Gastroesophageal sphincter (tissue), 4 donors: Measurements from ENCODE around the gene NLRX1. TPM values are rescaled to one million over a fixed set of nuclear protein-coding genes. Genes with fewer than 3 reads are reported as not detected.
"Not testable (repeated sequence)": the region's sequence is repeated elsewhere in the genome, so short reads cannot be mapped to it uniquely, and the experiment has no call there.

Experiments
- ATAC-seq: fragments of 150-250 bp; one replicate; pipeline ENCODE4 v1.9.1; 2016; ENCODE audit warnings: mild to moderate bottlenecking, moderate library complexity
- H3K27ac ChIP-seq, 4 donors: fragments of 200-600 bp; sonication (generic) in 3 of 4; 1 replicate in 3 of 4; 2 replicates in 1 of 4; pipeline ENCODE4 v1.5.1; 2016 to 2019
- H3K27me3 ChIP-seq: fragments of 200-600 bp; sonication (generic); one replicate; pipeline ENCODE4 v1.5.1; 2019
- H3K36me3 ChIP-seq, 2 donors: fragments of 200-600 bp; sonication (generic); one replicate each; pipeline ENCODE4 v1.5.1; 2019; ENCODE audit warnings: control low read depth in 1 of 2
- H3K4me1 ChIP-seq, 3 donors: fragments of 200-600 bp; sonication (generic); 1 replicate in 2 of 3; 2 replicates in 1 of 3; pipeline ENCODE4 v1.5.1; 2016 to 2019; ENCODE audit warnings: control low read depth in 2 of 3
- H3K4me3 ChIP-seq, 2 donors: fragments of 200-600 bp; sonication (generic); one replicate each; pipeline ENCODE4 v1.5.1; 2019; ENCODE audit warnings: mild to moderate bottlenecking in 1 of 2, moderate library complexity in 1 of 2
- H3K9me3 ChIP-seq, 3 donors: fragments of 200-600 bp; sonication (generic); one replicate each; pipeline ENCODE4 v1.5.1; 2017 to 2019; ENCODE audit warnings: control low read depth in 2 of 3
- EP300 ChIP-seq: sonication (generic); formaldehyde crosslinking; IDR thresholded peaks from one replicate; pipeline ENCODE4 v1.6.1; 2017; ENCODE audit warnings: antibody characterized with exemption, mild to moderate bottlenecking
- POLR2A ChIP-seq, 2 donors: fragments of 450-650 bp; IDR thresholded peaks; one replicate each; pipeline ENCODE4 v1.6.1; 2017; ENCODE audit warnings: antibody characterized with exemption in 2 of 2, mild to moderate bottlenecking in 2 of 2, moderate library complexity in 1 of 2
- POLR2AphosphoS5 ChIP-seq: sonication (generic); formaldehyde crosslinking; IDR thresholded peaks from one replicate; pipeline ENCODE4 v1.6.1; 2017; ENCODE audit warnings: antibody characterized with exemption
- WGBS, 2 donors: methylation state at CpG; one replicate each; pipeline ENCODE4 v1.1.5; 2018; ENCODE audit warnings: low coverage in 1 of 2; 5-methylcytosine and 5-hydroxymethylcytosine counted together
- total RNA-seq, 4 donors: library from RNA; depleted of rRNA; stranded (reverse); fragments of >200 nt; gene quantifications; one replicate each; pipeline ENCODE4 v1.1.0, GENCODE V29; 2016
- TF ChIP-seq, protein P1 (sequence below), 4 experiments: fragments of 200-600 bp in 2 of 4; fragments of 450-650 bp in 2 of 4; sonication (generic) in 1 of 4; IDR thresholded peaks; one replicate each; pipeline ENCODE4 v1.5.1; 2017 to 2019; ENCODE audit warnings: antibody characterized with exemption in 4 of 4, mild to moderate bottlenecking in 2 of 4, moderate library complexity in 2 of 4

The NLRX1 gene
- total RNA-seq, 4 donors from 2014 or later: 12.1 to 41.4 (median 17.7) TPM

DNA sequence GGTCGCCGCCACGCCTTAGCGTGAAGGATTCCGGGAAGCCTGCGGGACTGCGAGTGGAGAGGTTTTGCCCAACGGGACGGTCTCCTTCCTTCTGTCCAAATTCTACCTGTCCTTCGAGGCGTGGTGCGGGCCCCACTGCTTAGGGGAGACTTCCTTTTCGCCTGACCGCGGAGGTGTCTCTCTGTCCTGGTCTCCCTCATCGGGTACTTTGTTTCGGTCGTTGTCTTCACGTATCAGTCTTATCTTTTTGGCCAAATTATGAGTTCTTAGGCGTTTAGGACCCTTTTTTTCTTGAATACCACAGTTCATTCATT lies 46.8 kb upstream of the NLRX1 start:
- TF ChIP-seq POLR2AphosphoS5 (no peak), POLR2A (IDR thresholded peaks at IDR 0.05) (no peak), EP300 (no peak)
- TF ChIP-seq, protein P1, sequence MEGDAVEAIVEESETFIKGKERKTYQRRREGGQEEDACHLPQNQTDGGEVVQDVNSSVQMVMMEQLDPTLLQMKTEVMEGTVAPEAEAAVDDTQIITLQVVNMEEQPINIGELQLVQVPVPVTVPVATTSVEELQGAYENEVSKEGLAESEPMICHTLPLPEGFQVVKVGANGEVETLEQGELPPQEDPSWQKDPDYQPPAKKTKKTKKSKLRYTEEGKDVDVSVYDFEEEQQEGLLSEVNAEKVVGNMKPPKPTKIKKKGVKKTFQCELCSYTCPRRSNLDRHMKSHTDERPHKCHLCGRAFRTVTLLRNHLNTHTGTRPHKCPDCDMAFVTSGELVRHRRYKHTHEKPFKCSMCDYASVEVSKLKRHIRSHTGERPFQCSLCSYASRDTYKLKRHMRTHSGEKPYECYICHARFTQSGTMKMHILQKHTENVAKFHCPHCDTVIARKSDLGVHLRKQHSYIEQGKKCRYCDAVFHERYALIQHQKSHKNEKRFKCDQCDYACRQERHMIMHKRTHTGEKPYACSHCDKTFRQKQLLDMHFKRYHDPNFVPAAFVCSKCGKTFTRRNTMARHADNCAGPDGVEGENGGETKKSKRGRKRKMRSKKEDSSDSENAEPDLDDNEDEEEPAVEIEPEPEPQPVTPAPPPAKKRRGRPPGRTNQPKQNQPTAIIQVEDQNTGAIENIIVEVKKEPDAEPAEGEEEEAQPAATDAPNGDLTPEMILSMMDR (IDR thresholded peaks at IDR 0.05): no peak
- H3K27ac ChIP-seq: peak overlapping the region; percentile 2 to 91 (median 86)
- H3K36me3 ChIP-seq: peaks cover 0 to 30% of the 10 kb centered on the region in 2 donors
- H3K4me1 ChIP-seq: peaks cover 2 to 45% (median 6%) of the 10 kb centered on the region in 3 donors
- H3K4me3 ChIP-seq: peak overlapping the region; percentile 43 to 78
- no peak for ATAC-seq
- H3K9me3 ChIP-seq: no peaks in the 10 kb centered on the region
- 0% methylated on average over 7 to 19 of the region's 20 CpGs for WGBS, 2 donors
- no peaks in the 10 kb centered on the region for H3K27me3 ChIP-seq

DNA sequence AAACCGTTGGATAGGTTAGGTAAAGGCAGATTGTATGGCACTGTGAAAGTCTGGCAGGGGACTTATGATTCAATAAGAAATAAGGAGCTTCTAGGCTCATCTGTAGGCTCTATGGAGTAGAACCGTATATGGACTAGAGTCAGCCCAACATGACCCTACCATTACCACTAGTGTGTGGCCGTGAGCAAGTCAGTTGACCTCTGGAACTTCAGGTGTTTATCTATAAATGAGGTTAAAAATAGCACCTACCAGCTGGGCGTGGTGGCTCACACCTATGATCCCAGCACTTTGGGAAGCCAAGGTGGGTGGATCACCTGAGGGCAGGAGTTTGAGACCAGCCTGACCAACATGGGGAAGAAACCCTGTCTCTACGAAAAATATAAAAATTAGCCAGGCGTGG lies 42.7 kb upstream of the NLRX1 start:
- TF ChIP-seq, protein P1 (IDR thresholded peaks at IDR 0.05): no peak
- TF ChIP-seq POLR2A (IDR thresholded peaks at IDR 0.05): no peak
- TF ChIP-seq POLR2AphosphoS5: no peak
- TF ChIP-seq EP300: no peak
- H3K9me3 ChIP-seq: no peaks in the 10 kb centered on the region
- no peak overlapping the region for H3K4me3 ChIP-seq
- no peaks in the 10 kb centered on the region for H3K27me3 ChIP-seq
- 79% methylated on average over 5 of the region's 6 CpGs for WGBS, 2 donors
- peaks cover 0 to 67% of the 10 kb centered on the region in 2 donors for H3K36me3 ChIP-seq
- H3K27ac ChIP-seq: no peak overlapping the region
- no peak for ATAC-seq
- peaks cover 2 to 44% (median 6%) of the 10 kb centered on the region in 3 donors for H3K4me1 ChIP-seq

DNA sequence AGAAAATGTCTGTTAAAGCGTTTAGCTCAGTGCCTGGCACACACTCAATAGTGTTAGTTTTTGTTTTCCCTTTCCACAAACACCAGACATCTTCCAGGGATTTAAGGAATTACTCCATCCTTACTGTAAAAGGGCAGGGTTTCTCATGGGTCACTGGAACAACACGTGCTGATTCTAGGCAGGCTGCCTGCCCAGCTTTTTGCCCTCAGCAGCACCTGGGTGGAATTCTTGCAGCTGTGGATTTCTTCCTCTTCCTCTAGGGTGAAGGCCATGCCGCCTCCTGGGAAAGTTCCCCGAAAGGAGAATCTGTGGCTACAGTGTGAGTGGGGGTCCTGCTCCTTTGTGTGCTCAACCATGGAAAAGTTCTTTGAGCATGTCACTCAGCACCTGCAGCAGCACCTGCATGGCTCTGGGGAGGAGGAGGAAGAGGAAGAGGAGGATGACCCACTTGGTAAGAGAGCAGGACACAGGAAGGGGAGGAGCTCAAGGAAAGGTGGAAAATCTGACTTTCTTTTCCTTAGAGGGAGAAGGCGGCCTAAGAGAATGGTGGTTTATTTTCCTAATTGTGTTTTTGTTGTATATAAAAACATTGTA lies 41.8 kb upstream of the NLRX1 start:
- peaks cover 2 to 42% (median 6%) of the 10 kb centered on the region in 3 donors for H3K4me1 ChIP-seq
- H3K9me3 ChIP-seq: no peaks in the 10 kb centered on the region
- no peak for ATAC-seq
- peak overlapping the region in 1 of 4 donors; percentile 10 for H3K27ac ChIP-seq
- no peaks in the 10 kb centered on the region for H3K27me3 ChIP-seq
- 45 to 52% methylated on average over 5 of the region's 5 CpGs for WGBS, 2 donors
- H3K36me3 ChIP-seq: peaks cover 0 to 77% of the 10 kb centered on the region in 2 donors
- H3K4me3 ChIP-seq: no peak overlapping the region
- TF ChIP-seq, protein P1 (IDR thresholded peaks at IDR 0.05): no peak
- TF ChIP-seq EP300: no peak
- no peak for TF ChIP-seq POLR2AphosphoS5

DNA sequence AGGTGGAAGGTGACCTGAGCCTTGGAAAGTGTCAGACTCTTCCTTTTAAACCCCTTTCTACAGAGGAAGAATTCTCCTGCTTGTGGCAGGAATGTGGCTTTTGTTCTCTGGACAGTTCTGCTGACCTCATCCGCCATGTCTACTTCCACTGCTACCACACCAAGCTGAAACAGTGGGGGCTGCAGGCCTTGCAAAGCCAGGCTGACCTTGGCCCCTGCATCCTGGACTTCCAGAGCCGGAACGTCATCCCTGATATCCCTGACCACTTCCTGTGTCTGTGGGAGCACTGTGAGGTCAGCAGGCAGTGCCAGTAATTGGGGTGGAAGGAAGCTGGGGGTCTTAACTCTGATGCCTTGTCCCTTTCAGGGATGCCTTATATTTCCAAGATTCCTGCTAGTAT lies 37.9 kb upstream of the NLRX1 start:
- peaks cover 0 to 90% of the 10 kb centered on the region in 2 donors for H3K36me3 ChIP-seq
- ATAC-seq: no peak
- TF ChIP-seq POLR2AphosphoS5 (no peak), EP300 (no peak), POLR2A (IDR thresholded peaks at IDR 0.05) (no peak)
- TF ChIP-seq, protein P1 (IDR thresholded peaks at IDR 0.05): no peak
- no peak overlapping the region for H3K4me3 ChIP-seq
- peaks cover 0 to 16% (median 0%) of the 10 kb centered on the region in 3 donors for H3K4me1 ChIP-seq
- H3K27ac ChIP-seq: no peak overlapping the region
- no peaks in the 10 kb centered on the region for H3K27me3 ChIP-seq
- H3K9me3 ChIP-seq: no peaks in the 10 kb centered on the region
- WGBS, 2 donors: 100% methylated on average over 1 of the region's 3 CpGs; no CpG with 5 or more reads in 1 of the 2 donors

DNA sequence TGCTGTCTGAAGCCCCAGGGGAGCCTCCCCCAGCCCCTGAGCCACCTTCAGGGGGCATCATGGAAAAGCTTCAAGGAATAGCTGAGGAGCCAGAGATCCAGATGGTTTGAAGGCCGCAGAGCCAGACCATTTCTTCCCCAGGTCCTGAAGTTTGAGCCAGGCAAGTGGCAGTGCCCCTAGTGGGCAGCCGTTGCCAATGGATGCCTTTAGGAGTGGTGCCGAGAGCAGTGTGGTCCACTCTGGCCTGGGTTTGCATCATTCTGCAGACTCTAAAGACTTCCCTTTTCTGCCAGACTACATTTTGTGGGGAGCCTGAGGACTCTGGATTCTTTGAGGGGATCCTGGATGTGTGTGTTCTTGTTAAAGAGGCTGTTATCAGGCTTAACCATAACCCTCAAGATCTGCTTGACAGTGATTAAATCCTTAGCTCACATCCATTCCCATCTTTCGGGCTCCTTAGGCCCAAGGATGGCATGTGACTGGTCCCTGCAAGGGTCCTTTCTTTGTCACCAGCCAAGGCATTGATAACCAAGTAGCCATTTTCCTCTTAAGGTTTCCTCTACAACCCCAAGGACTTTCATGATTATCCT lies 34.0 kb upstream of the NLRX1 start:
- no peaks in the 10 kb centered on the region for H3K4me1 ChIP-seq
- no peak for ATAC-seq
- WGBS, 2 donors: 60 to 83% methylated on average over 1 to 3 of the region's 4 CpGs
- no peak for TF ChIP-seq POLR2A (IDR thresholded peaks at IDR 0.05)
- TF ChIP-seq, protein P1 (IDR thresholded peaks at IDR 0.05): peak in 1 of 4 experiments; percentile 23
- no peak for TF ChIP-seq POLR2AphosphoS5
- no peak for TF ChIP-seq EP300
- H3K36me3 ChIP-seq: peaks cover 0 to 60% of the 10 kb centered on the region in 2 donors
- no peaks in the 10 kb centered on the region for H3K9me3 ChIP-seq
- H3K27ac ChIP-seq: no peak overlapping the region
- no peak overlapping the region for H3K4me3 ChIP-seq
- no peaks in the 10 kb centered on the region for H3K27me3 ChIP-seq

DNA sequence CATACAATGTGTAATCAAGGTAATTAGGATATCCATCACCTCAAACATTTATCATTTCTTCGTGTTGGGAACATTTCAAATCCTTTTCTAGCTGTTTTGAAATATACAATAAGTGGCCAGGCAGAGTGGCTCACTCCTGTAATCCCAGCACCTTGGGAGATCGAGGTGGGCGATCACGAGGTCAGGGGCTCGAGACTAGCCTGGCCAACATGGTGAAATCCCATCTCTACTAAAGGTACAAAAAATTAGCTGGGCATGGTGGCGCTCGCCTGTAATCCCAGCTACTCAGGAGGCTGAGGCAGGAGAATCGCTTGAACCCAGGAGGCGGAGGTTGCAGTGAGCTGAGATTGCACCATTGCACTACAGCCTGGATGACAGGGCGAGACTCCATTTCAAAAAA lies 29.2 kb upstream of the NLRX1 start:
- WGBS, 2 donors: 78 to 82% methylated on average over 4 to 10 of the region's 10 CpGs
- ATAC-seq: not testable (repeated sequence)

More for the DNA sequence above, 29.2 kb upstream of the NLRX1 start:
- H3K27ac ChIP-seq, H3K9me3 ChIP-seq, H3K4me1 ChIP-seq, H3K4me3 ChIP-seq: not testable (repeated sequence)
- H3K36me3 ChIP-seq: peaks cover 0 to 12% of the 10 kb centered on the region in 2 donors
- H3K27me3 ChIP-seq: peaks cover 12% of the 10 kb centered on the region
